ENCODE results near the gene RFX8.

GRCh38 chr2:101362316-101362715 is 112.6 kb downstream of the RFX8 start:
- no peak for TF ChIP-seq CTCF (IDR thresholded peaks at IDR 0.05)
- TF ChIP-seq ZFX (IDR thresholded peaks at IDR 0.05; ENCODE audit: borderline replicate concordance), result no peak
